ENCODE results near the gene MAP3K2.

The MAP3K2 gene

GRCh38 chr2:127406454-127406853 lies 18.7 kb upstream of the MAP3K2 start:
- DNase-seq: no peak

- DNase-seq: no peak
These were observed 17.5 kb upstream of the MAP3K2 start for GRCh38 chr2:127405255-127405610.

DNA sequence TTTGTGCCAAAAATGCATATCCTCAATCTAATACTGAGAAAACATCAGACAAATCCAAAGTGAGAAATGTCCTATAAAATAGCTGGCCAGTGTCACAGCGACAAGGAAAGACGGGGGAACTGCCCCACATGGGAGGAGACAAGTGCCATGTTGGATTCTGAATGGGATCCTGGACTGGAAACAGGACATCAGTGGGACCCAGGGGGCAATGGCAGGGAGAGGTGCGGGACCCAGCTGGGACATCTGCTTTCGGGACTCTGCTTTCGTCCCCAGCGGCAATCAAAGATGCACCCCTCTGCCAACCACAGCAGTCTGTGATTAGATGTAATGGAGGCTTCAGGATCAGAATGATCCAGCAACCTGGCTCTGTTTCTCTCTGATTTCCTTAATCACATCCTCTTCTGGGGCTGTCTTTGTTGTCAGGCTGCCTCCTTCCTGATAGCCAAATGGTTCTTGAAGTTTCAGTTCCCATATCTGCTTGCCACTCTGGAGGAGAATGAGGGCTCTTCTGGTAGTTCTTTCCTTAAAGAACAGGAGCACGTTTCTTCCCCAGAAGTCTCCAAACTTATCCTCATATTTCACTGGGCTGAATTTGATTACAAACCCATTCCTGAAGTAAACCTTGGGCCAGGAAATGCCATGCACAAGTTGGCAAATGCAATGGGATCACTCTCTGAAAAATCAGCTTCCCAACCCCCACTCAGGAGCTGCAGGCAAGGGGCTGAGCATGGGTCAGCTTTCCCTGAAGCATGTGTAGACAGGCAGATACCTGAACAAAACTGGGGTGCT lies 16.9 kb upstream of the MAP3K2 start:
- no peak for DNase-seq

DNA sequence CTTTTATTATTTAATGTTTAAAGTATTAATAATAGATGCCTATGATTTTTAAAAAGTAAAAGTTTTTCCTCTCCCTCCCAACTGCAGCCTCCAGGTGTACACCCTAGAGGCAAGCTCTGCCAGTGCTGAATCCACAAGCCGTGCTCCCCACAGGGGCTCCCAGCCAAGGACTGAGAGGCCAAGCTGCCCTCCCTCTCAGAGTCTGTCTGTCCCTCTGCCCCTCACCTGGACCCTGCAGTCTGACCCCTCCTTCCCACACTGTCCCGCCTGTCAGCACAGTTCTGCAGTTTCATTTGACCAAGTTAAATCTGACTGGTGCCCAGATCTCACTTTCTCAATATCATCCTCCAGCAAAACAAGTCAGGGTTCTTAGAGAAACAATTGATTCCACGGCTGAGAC lies 15.7 kb upstream of the MAP3K2 start:
- peak; percentile 4 for DNase-seq

DNA sequence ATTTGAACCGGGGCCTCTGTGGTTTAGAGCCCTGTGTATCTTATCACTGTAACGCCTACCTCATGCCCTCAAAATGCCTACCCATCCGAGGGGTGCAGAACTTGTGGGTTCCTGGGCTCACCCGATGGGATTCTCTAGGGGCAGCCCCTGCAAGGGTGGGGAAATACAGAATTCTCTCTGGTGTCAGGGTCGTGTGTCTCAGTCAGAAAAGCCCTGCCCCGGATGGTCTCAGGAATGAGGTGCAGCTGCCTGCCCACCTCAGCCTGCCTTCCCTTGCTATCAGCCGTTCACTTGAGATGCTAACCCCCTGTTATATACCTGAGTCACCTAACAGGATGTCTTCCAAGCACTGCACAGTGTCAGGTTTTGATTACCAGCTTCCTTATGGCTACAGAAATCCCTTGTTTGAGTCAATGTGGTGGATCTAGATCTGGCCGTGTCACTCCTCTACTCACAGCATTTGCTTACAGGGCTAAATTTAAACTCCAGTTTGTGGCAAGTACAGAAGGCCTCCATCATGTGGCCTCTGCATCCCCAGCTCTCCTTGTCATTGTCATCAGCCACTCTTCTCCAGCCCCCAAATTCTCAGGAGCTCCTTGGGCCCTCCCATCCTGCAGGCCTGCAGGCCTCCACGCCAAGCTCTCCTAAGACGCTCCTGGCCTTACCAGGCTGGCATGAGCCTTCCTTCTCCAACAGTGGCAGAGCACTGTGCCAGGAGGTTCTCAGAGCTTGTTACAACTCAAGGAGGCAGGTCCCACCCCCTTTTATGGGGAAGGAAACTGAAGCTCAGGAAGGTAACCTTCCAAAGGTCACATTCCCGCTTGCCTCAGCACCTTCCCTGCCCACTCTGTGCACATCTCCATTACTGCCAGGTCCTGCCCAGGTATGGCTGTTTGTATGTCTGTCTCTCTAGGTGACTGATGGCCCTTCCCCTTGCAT lies 14.3 kb upstream of the MAP3K2 start:
- no peak for DNase-seq

DNA sequence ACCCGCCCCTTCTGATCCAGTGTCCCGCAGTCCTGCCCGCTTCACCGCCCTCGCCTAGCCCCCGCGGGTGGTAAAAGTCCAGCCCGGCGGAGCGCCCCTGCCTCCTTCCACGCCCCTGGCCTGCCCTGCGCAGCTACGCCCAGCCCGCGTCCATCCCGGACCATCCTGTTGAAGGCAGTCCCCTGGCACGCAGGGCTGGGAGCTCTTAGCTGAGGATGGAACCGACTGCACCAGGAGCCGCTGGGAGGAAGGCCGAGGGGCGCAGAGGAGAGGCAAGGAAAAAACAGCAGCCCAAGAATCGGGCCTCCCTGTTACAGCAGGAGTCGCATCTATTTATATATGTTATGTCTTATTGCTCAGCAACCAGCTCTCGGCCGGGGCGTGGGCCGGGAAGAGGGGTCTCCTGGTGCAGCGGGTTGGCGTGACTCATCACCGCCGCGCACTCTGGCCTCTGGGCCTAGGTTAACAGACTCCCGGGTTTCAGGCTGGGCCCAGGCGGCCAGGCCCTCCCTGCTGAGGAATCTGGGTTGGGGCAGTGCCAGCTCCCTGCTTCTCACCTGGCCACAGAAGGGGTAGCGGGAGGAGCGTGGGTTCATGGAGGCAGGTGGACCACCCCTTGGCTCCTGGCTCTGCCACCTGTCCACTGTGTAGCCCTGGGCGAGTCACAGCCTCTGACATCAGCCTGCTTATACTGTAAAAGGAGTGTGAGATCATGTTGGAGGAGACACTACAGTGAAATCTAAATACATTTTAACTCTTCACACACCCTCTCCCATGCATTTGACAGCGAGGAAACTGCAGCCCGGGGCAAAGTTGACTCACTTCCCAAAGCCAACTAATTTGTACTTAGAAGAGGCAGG lies 13.4 kb upstream of the MAP3K2 start:
- no peak for DNase-seq

GRCh38 chr2:127400533-127400896 lies 12.7 kb upstream of the MAP3K2 start:
- no peak for DNase-seq

GRCh38 chr2:127398239-127398590 lies 10.4 kb upstream of the MAP3K2 start:
- peak; percentile 81 for DNase-seq

DNA sequence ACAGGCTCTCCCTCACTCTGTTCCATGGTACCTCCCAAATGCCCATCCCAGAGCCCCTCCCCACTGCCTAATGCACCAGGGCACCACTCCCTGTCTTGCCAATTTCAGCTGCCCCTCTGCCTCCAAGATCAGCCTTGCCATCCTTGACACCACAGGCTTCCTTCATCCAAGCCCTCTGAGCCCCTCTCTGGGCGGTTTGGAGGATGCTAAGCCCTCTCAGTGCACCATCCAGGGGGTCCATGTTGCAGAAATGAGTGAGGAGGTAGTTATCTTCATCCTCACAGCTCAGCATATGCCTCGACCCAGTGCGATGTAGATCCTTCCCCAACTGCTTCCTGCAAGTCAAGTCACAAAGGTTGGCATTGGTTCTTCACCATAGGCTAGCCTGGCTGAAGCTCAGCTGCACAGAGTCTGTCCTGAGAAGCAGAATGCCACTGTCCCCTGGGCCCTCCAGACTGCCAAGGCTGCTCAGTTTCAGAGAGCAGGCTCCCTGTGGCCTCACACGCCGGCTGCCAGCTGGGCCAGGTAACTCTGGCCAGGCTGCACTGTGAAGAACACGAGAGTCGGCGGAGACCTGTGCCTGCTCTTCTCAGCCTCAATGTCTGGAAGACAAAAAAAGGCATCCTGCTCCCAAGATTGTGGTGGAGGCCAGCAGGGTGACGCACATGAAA lies 9.9 kb upstream of the MAP3K2 start:
- peak; percentile 38 for DNase-seq

GRCh38 chr2:127394492-127394891 lies 6.7 kb upstream of the MAP3K2 start:
- DNase-seq: no peak

GRCh38 chr2:127392828-127393578 lies 5.2 kb upstream of the MAP3K2 start:
- DNase-seq: no peak

DNA sequence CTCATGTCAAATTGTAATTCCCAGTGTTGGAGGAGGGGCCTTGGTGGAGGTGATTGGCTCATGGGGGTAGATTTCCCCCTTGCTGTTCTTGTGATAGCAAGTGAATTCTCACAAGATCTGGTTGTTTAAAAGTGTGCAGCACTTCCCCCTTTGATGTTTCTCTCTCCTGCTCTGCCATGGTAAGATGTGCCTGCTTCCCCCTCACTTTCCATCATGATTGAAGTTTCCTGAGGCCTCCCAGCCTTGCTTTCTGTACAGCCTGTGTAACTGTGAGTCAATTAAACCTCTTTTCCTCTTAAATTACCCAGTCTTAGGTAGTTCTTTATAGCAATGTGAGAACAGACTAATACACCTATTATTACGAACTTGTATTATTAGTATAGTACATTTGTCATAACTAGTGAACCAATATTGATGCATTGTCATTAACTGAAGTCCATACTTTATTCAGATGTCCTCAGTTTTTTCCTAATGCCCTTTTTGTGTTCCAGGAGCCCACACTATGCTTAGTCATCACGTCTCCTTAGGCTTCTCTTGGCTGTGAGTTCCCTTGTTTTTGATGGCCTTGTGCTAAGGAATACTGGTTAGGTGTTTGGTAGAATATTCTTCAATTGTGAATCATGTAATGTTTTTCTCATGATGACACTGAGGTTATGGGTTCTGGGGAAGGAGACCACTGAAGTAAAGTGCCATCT lies 4.5 kb upstream of the MAP3K2 start:
- no peak for DNase-seq

- no peak for DNase-seq
These were observed 2.1 kb upstream of the MAP3K2 start for GRCh38 chr2:127389778-127390435.

GRCh38 chr2:127388423-127389164 lies 819 bp upstream of the MAP3K2 start:
- peak; percentile 24 for DNase-seq

DNA sequence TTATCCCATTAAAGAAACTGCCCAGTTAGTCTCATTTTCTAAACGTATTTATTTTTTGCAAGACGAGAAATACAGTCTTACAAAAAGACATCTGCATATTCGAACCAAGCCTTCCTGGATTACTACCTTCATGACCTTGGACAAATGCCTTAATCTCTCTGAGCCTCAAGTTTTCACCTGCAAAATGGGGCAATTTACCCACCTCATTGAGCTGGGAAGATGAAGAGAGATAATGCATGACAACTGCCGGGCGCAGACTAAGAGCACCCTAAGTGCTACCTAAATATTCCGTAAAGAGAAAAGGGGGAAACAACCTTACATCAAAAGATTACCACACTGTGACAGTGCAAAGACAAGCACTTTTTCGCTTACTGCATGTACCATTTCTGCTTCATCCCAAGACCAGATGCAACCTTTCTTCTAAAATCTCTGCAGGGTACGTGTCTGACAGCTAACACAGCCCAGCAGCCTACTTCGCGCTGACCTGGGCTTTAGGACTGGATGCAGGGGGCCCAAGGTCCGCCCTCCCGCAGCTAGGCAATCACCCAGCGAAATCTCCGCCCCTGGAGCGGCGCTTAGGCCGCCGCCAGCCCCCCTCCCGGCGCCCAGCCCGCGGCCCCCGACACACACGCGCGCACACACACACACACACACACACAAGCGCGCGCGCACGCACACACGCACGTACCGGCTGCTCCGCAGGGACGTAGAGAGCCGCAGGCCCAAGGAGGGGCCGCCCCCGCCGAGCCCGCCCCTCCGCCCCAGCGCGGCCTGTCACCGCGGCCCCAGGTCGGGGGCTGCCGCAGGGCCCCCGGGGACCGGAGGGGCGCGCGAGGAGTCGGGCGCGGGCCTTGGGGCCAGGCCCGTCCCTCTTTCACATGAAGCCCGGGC lies 766 bp downstream of the MAP3K2 start:
- DNase-seq: peak; percentile 91

DNA sequence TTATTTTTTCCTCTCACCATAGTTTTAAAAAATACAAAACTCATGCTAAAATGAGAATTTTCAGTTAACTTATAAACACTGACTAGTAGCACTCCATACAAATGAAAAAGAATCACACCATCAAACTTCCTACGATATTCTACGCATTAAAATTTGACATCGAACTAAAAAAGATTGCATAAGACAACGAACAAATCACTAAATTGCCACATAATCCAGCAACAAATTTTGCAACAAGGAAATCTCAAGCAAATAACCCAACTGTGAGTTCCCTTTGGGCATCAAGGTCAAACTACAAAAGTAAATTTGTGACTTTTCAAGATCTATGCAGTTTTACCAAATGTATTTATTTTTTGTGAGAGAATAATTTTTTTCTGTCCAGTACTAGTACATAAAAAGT lies 1.5 kb downstream of the MAP3K2 start:
- no peak for DNase-seq

- no peak for DNase-seq
These were observed 3.2 kb downstream of the MAP3K2 start for GRCh38 chr2:127384529-127384928.

GRCh38 chr2:127382831-127383230 lies 4.9 kb downstream of the MAP3K2 start:
- DNase-seq: no peak

DNA sequence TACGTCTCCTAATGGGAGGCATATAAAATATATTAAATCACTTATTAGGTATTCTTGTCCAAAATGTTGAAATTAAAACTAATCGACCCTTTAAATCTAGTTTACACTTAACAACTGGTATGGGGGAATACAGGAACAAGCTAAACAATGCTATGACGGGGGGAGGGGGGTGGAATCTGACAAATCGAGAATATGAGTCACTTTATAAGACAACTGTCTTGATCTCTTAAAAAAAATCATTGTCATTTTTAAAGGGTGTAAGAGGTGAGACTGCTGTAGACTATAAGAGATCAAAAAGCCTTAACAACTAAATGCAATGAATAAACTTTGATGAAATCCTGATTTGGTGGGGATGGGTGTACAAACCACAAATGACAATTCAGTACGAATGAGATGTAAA lies 6.0 kb downstream of the MAP3K2 start:
- no peak for DNase-seq

All from NCI-H69 (cell line).